Measurements from ENCODE around the gene CLIP1.
"Not testable (repeated sequence)": the region's sequence is repeated elsewhere in the genome, so short reads cannot be mapped to it uniquely, and the experiment has no call there.

DNA sequence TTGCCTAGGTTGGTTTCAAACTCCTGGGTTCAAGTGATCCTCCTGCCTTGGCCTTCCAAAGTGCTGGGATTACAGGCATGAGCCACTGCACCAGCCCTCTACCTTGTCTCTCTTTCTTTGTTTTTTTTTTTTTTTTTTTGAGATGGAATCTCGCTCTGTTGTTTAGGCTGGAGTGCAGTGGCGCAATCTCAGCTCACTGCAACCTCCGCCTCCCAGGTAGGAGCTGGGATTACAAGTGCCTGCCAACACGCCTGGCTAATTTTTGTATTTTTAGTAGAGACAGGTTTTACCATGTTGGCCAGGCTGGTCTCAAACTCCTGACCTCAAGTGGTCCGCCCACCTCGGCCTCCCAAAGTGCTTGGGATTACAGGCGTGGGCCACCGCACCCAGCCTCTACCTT lies 16.4 kb upstream of the CLIP1 start:
- TF ChIP-seq, protein P1, sequence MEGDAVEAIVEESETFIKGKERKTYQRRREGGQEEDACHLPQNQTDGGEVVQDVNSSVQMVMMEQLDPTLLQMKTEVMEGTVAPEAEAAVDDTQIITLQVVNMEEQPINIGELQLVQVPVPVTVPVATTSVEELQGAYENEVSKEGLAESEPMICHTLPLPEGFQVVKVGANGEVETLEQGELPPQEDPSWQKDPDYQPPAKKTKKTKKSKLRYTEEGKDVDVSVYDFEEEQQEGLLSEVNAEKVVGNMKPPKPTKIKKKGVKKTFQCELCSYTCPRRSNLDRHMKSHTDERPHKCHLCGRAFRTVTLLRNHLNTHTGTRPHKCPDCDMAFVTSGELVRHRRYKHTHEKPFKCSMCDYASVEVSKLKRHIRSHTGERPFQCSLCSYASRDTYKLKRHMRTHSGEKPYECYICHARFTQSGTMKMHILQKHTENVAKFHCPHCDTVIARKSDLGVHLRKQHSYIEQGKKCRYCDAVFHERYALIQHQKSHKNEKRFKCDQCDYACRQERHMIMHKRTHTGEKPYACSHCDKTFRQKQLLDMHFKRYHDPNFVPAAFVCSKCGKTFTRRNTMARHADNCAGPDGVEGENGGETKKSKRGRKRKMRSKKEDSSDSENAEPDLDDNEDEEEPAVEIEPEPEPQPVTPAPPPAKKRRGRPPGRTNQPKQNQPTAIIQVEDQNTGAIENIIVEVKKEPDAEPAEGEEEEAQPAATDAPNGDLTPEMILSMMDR (IDR thresholded peaks at IDR 0.05; ENCODE audit: low read length), result not testable (repeated sequence)
- not testable (repeated sequence) for TF ChIP-seq EZH2 (IDR thresholded peaks at IDR 0.05; ENCODE audit: borderline replicate concordance, low read length)
